C4-2B (cell line): ENCODE measurements around the gene GJA5.

Experiments used
- CTCF ChIP-seq: fragments of 450-650 bp; conservative IDR thresholded peaks from 2 replicates; pipeline ENCODE4 v1.5.1; 2017; ENCODE audit warnings: mild to moderate bottlenecking
- ZFX ChIP-seq: fragments of 450-650 bp; IDR thresholded peaks from 2 replicates; pipeline ENCODE4 v1.6.1; 2017

GRCh38 chr1:147740391-147740790, 20.0 kb downstream of the GJA5 start:
- TF ChIP-seq CTCF: no peak
- TF ChIP-seq ZFX: no peak
